ENCODE results near the gene GLDN.
"Not testable (repeated sequence)": the region's sequence is repeated elsewhere in the genome, so short reads cannot be mapped to it uniquely, and the experiment has no call there.

The GLDN gene

GRCh38 chr15:51424780-51425179, 83.3 kb downstream of the GLDN start:
- Histone ChIP-seq H3K4me2 (no peak overlapping the region), H3K4me3 (no peak overlapping the region), H3K9me3 (no peaks in the 10 kb centered on the region), H3K9ac (no peak overlapping the region), H3K36me3 (no peaks in the 10 kb centered on the region), H3K4me1 (no peaks in the 10 kb centered on the region), H4K20me1 (no peaks in the 10 kb centered on the region), H3K27me3 (no peaks in the 10 kb centered on the region), H3K27ac (no peak overlapping the region)
- TF ChIP-seq Cebpa-rat (IDR thresholded peaks at IDR 0.05): no peak

DNA sequence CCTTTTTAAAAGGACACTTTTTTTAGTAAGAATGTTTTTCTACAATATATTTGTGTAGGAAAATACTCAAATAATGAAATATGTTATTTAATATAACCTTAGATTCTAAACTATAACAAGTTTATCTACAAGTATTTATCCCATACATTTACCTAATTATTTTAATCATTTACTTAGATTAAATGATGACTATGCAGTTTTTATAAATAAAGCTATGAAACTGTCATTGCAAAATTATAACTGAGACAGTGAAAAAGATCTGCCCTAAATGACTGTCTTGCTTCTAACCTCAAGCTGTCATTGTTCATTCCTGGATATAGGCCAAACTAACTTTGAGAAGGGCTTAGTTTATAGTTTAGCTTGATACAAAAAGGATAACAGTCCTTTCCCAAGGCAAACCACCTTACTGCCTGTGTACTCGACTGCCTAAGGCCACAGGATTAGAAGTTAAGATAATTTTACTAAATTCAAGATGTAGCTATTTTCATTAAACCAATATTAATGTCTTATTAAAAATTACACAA, 84.1 kb downstream of the GLDN start:
- TF ChIP-seq Cebpa-rat (IDR thresholded peaks at IDR 0.05): no peak
- no peak overlapping the region for H3K9ac ChIP-seq
- H3K9me3 ChIP-seq: no peaks in the 10 kb centered on the region
- H3K4me3 ChIP-seq: no peak overlapping the region
- H3K27ac ChIP-seq: no peak overlapping the region
- no peaks in the 10 kb centered on the region for H3K36me3 ChIP-seq
- H3K4me1 ChIP-seq: no peaks in the 10 kb centered on the region
- no peaks in the 10 kb centered on the region for H3K27me3 ChIP-seq
- no peaks in the 10 kb centered on the region for H4K20me1 ChIP-seq
- H3K4me2 ChIP-seq: no peak overlapping the region

DNA sequence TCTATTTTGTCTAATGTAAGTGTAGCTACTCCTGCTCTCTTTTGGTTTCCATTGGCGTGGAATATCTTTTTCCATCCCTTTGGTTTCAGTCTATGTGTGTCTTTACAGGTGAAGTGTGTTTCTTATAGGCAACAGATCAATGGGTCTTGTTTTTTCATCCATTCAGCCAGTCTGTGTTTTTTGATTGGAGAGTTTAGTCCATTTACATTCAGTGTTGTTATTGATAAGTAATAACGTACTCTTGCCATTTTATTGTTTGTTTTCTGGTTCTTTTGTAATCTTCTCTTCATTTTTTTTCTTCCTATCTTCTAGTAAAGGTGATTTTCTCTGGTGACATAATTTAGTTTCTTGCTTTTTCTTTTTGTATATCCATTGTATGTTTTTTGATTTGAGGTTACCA, 97.1 kb downstream of the GLDN start:
- no peaks in the 10 kb centered on the region for H3K9me3 ChIP-seq
- H3K4me3 ChIP-seq: no peak overlapping the region
- no peak overlapping the region for H3K4me2 ChIP-seq
- H4K20me1 ChIP-seq: no peaks in the 10 kb centered on the region
- no peaks in the 10 kb centered on the region for H3K36me3 ChIP-seq
- TF ChIP-seq Cebpa-rat (IDR thresholded peaks at IDR 0.05): no peak
- no peaks in the 10 kb centered on the region for H3K27me3 ChIP-seq
- no peak overlapping the region for H3K27ac ChIP-seq
- no peak overlapping the region for H3K9ac ChIP-seq
- no peaks in the 10 kb centered on the region for H3K4me1 ChIP-seq

GRCh38 chr15:51443282-51443914, 101.9 kb downstream of the GLDN start:
- Histone ChIP-seq H3K27me3 (no peaks in the 10 kb centered on the region), H3K9me3 (no peaks in the 10 kb centered on the region), H4K20me1 (no peaks in the 10 kb centered on the region), H3K36me3 (peaks cover 13% of the 10 kb centered on the region), H3K4me3 (no peak overlapping the region), H3K9ac (no peak overlapping the region), H3K4me1 (no peaks in the 10 kb centered on the region), H3K27ac (no peak overlapping the region), H3K4me2 (no peak overlapping the region)
- TF ChIP-seq Cebpa-rat (IDR thresholded peaks at IDR 0.05): no peak

DNA sequence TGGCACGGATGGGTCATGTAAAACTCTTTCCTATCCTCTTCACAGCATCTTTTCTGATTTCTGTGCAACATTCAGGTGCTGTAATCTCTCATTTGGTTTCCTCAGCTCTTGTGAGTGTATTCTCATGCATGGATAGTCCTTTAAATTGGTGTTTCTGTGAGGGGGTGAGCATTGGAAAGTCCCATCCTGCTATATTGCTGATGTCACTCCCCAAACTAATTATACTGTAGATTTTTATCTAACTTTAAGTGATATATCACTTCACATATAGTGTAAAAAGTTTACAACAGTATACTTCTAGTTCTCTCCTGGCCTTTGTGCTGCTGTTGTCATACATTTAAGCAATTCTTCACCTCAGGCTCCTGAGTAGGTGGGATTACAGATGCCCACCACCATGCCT, 102.7 kb downstream of the GLDN start:
- no peak for TF ChIP-seq Cebpa-rat (IDR thresholded peaks at IDR 0.05)
- Histone ChIP-seq H3K27ac (no peak overlapping the region), H3K9ac (no peak overlapping the region), H3K4me3 (no peak overlapping the region), H4K20me1 (no peaks in the 10 kb centered on the region), H3K27me3 (no peaks in the 10 kb centered on the region), H3K4me2 (no peak overlapping the region), H3K9me3 (no peaks in the 10 kb centered on the region), H3K36me3 (peaks cover 20% of the 10 kb centered on the region), H3K4me1 (no peaks in the 10 kb centered on the region)

DNA sequence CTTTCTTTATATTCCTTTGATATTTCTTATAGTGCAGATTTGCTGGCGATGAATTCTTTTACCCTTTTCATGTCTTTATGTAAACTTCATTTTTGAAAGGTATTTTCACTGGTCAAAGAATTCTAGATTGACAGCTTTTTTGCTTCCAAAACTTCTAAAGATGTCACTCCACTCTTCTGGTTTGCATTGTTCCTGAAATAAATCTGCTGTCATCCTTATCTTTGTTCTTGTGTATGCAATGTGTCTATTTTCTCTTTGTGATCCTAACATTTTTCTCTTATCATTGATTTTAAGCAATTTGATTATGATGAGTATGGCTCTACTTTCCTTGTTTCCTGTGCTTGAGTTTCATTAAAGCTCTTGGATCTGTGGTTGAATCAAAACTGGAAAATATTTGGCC, 103.4 kb downstream of the GLDN start:
- no peak overlapping the region for H3K4me3 ChIP-seq
- H3K36me3 ChIP-seq: peaks cover 27% of the 10 kb centered on the region
- no peaks in the 10 kb centered on the region for H3K4me1 ChIP-seq
- H3K27me3 ChIP-seq: no peaks in the 10 kb centered on the region
- H4K20me1 ChIP-seq: no peaks in the 10 kb centered on the region
- TF ChIP-seq Cebpa-rat (IDR thresholded peaks at IDR 0.05): no peak
- no peaks in the 10 kb centered on the region for H3K9me3 ChIP-seq
- H3K9ac ChIP-seq: no peak overlapping the region
- H3K27ac ChIP-seq: no peak overlapping the region
- no peak overlapping the region for H3K4me2 ChIP-seq

DNA sequence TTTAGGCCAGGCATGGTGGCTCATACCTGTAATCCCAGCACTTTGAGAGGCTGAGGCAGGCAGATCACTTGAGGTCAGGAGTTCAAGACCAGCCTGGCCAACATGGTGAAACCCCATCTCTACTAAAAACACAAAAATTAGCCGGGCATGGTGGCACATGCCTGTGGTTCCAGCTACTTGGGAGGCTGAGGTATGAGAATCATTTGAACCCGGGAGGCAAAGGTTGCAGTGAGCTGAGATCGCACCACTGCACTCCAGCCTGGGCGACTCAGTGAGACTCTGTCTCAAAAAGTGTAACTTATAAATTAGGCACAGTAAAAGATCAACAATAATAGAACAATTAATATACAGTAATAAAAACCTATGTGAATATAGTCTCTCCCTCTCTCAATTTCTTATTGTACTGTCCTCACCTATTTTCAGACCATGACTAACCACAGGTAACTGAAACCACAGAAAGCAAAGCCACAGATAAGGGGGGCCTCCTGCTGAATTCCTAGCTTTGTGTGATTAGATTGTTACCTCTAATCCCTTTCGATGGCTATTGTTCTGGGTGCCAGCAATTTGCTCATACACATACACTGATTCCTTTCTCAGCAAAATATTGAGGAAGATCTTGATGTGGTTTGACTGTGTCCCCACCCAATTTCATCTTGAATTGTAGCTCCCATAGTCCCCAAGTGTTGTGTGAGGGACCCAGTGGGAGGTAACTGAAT, 104.7 kb downstream of the GLDN start:
- H3K4me3 ChIP-seq, H3K9me3 ChIP-seq, H4K20me1 ChIP-seq, H3K27me3 ChIP-seq, H3K27ac ChIP-seq, H3K4me1 ChIP-seq, H3K9ac ChIP-seq, H3K4me2 ChIP-seq: not testable (repeated sequence)
- peaks cover 31% of the 10 kb centered on the region for H3K36me3 ChIP-seq

DNA sequence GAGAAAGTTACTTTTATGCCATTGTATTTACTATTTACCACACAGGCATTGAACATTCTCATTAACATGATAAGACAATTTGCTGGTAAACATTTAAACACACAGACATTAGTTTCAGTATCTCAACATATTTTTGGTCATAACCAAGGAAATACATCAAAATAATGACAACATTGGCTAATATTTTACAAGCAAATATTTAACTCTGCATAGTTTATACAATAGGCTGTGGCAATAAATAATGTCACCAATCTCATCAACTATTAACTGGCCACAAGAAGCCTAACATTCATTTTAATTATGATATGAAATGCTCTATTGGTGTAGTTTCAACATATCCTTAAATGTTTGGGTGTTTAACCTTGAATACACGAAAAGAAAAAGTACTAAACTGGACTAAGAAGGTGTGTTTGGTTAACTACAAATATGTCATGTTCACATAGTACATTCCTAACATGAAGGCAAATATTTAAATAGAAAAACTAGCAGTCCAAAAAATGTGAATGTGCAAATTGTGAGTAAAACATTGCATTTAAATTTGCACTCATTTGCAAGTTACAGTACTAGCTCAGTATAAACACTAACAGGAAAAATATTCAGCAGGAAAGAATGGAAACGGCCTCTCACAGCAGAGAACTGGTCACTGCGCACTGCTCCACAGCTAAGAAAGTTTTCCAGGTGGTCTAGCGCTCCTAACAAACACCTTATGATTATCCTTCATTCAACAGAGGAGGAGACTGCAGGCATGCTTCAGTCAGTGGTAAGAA, 106.6 kb downstream of the GLDN start:
- H3K4me1 ChIP-seq: no peaks in the 10 kb centered on the region

GRCh38 chr15:51448622-51449399, 107.4 kb downstream of the GLDN start:
- Histone ChIP-seq H3K4me2 (no peak overlapping the region), H3K4me1 (no peaks in the 10 kb centered on the region)

More for the DNA sequence above, 106.6 kb downstream of the GLDN start:
- Histone ChIP-seq H3K27ac (no peak overlapping the region), H3K9ac (no peak overlapping the region), H4K20me1 (no peaks in the 10 kb centered on the region), H3K36me3 (peaks cover 31% of the 10 kb centered on the region), H3K4me2 (no peak overlapping the region), H3K9me3 (no peaks in the 10 kb centered on the region), H3K4me3 (no peak overlapping the region), H3K27me3 (no peaks in the 10 kb centered on the region)
- no peak for TF ChIP-seq Cebpa-rat (IDR thresholded peaks at IDR 0.05)

More at GRCh38 chr15:51448622-51449399, 107.4 kb downstream of the GLDN start:
- H3K9me3 ChIP-seq: no peaks in the 10 kb centered on the region
- H3K36me3 ChIP-seq: peaks cover 31% of the 10 kb centered on the region
- H4K20me1 ChIP-seq: no peaks in the 10 kb centered on the region
- H3K9ac ChIP-seq: no peak overlapping the region
- no peak overlapping the region for H3K4me3 ChIP-seq
- H3K27ac ChIP-seq: no peak overlapping the region
- TF ChIP-seq Cebpa-rat (IDR thresholded peaks at IDR 0.05): no peak
- H3K27me3 ChIP-seq: no peaks in the 10 kb centered on the region

Data from BLaER1 (cell line).